GM19023 (cell line): ENCODE measurements around the gene SSC5D.
"Not testable (repeated sequence)": the region's sequence is repeated elsewhere in the genome, so short reads cannot be mapped to it uniquely, and the experiment has no call there.

ENCODE experiments used
- ATAC-seq: cut with Tn5 transposase; IDR thresholded peaks from one replicate; pipeline ENCODE4 v1.9.1; 2021; ENCODE audit warnings: mild to moderate bottlenecking, moderate library complexity; ENCODE audit not compliant: unreplicated experiment

The SSC5D gene

DNA sequence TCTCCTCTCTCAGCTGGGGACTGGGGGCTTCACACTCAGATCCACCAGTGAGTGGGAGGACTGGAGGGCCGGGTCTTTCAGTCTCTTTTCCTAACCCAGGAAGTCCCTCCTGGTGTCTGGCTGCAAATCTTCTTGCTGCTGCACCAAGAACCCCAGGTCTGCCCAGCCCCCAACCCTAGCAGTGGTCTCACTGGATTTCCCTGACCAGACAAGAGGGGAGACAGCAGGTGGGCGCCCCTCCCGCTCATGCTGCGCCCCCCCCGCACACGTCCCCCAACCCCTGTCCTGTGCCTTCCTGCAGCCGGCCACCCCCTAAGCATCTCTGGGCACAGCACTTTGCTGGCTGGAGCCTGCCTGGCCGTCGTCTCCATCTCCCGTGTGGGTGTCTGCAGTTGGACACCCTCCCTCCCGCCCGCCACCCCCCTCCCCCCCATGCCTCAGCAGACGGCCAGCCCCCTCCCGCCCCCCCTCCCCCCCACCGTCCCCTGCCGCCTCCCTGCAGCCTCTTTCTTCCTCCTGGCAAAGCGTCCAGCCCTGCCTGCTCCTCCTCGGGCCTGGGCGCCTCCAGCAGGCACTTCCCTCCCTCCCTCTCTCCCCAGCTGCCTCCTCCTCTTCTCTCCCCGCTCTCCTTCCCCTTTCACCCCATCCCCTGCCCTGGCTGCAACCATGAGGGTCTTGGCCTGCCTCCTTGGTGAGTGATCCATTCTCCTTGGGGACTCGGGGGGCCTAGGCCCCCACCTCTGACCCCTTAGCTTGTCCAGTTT, at the start of gene SSC5D:
SSC5D (plus strand) TSS at position 513 of the 764 bp plus-strand sequence; CDS start at position 667, 154 bp downstream.
- ATAC-seq = no peak

DNA sequence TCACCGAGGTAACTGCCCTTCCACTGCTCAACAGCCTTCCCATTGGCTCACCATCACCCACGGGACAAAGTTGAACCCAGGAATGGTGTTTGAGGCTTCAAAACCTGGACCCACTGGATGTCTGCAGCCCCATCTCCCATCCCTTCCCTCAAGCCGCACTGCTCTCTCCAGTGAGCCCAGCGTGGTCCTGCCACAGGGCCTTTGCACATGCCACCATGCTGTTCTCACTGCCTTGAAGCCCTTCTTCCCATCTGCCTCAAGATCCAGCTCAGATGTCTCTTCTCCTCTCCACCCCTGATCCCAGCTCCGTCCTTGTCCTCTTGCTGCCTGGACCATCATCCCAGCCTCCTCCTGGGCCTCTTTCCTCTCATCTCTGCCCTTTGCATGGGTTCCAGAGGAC, 49.2 kb upstream of the SSC5D start:
- ATAC-seq = no peak

DNA sequence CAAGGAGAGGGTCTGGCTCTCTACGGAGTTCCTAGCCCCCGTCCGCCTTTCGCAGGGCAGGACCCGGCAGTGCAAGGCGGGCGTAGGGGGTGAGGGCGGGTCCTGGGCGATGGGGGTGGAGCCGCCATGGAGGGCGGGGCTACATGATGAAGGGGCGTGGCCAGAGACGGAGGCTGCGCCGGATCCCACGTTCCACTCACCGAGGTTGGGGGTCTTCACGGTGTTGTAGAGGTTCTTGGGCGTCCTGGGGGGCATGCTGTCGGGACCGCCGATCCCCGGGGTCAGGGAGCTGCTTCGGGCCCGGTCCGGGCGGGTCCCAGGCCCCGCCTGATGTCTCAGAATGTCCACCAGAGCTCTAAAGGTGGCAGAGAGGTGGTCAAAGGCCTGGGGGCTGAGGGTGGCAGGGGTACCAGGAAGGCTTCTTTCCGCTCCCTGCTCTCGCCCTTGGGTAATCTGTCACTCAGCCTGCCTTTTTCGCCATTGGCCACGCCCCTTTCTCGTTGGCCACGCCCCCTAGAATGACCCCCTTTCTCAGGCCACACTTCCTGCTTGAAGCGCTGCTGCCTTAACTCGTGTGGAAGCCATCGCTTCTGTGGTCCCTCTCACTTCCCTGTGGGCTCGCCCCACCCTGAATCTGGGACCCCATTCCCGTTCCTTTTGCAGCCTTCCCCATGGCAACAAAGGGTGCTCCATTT, 47.7 kb upstream of the SSC5D start:
- ATAC-seq = no peak

GRCh38 chr19:55441319-55441691, 46.9 kb upstream of the SSC5D start:
- no peak for ATAC-seq

- no peak for ATAC-seq
Measured at GRCh38 chr19:55441692-55442321, 46.4 kb upstream of the SSC5D start.

DNA sequence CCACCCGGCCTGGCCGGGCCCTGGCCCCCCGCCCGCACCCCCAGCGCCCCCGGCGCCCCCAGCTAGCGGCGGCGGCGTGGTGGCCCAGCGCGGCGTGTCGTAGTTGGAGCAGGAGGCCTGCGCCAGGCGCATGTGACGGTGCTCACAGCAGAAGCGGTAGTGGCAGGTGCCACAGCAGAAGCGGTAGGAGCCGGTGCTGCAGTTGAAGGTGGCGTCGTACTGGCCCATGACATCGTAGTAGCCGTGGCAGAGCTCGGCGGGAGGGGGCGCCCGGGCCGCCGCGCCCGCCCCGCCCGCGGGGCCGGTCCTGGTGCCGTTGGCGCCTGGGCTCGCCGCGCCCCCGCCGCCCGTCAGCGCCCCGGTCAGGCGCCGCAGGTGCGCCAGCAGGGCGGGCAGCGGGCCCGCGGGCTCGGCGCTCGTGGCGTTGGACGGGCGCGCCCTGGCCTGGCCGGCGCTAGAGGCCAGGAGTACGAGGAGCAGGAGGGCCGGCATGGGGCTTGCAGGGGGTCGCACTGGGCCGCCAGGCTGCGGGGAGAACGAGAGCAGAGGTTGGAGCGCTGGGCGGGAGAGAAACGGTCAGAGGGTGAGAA, 45.8 kb upstream of the SSC5D start:
- no peak for ATAC-seq

DNA sequence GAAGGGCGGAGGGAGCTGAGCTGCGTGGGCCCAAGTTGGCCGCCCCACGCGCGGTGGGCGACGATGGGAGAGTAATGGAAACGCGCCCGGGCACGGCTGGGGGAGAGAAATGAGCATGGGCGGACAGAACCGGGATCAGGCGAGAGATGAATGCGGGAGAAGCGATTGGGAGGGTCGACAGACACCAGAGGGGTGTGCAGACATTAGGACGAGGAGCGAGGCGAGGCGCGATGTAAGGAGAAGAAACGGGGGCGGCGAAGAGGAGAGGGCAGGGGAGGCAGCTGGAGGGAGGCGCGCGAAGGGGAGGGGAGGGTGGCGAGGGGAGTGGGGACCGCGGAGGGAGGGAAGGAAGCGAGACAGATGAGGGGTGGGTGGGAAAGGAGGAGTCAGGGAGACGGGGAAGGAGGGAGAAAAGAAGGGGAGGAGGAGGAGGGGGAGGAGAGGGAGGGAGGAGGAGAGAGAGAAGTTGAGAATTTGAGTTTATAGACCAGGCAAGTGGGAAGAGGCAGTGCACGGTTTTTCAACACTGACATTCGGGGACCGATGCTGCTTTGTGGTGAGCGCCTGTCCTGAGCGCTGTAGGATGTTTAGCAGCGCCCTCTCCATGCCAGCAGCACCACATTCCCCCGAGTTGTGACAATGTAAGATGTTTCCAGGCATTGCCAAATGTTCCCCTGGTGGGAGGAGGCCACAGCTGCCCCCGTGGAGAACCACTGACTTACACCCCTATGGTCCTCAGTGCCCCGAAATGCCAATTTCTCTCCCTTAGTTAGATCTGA, 45.0 kb upstream of the SSC5D start, which contains the start of gene SHISA7:
SHISA7 (minus strand) TSS at position 256 of the 779 bp plus-strand sequence. CDS start 437 bp downstream, outside the sequence.
- no peak for ATAC-seq

GRCh38 chr19:55443824-55444480, 44.3 kb upstream of the SSC5D start:
- ATAC-seq = no peak

DNA sequence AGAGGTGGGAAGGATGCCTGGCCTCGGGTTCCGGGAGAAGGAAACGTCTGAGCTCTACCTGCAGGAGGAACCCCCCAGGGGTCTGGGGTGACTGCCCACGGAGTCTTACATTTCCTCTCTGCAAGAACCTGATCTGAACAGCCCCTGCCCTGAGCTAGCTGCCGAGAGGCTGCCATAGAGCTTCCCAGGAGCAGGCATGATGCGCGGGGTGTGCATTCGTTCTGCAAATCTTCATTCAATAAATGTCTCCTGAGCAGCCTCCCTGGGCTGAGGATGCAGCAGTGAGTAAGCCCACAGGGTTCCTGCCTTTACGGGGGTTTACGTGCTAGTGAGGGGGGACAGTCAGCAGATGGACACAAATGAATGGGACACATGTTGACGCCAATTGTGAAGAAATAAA, 43.6 kb upstream of the SSC5D start:
- ATAC-seq = no peak

DNA sequence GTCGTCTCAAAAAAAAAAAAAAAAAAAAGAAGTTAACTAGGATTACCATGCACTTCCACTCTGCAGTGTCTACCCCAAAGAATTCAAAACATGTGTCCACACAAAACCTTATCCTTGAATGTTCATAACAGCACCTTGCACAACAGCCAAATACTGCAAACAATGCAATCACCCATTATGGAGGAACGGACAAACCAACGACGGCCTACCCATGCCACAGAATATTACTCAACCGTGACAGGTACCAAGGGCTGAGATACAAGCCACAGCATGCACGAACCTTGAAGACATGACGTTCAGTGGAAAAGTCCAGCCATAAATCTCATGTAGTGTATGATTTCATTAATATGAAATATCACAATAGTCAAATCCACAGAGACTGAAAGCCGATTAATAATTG, 42.2 kb upstream of the SSC5D start:
- no peak for ATAC-seq

DNA sequence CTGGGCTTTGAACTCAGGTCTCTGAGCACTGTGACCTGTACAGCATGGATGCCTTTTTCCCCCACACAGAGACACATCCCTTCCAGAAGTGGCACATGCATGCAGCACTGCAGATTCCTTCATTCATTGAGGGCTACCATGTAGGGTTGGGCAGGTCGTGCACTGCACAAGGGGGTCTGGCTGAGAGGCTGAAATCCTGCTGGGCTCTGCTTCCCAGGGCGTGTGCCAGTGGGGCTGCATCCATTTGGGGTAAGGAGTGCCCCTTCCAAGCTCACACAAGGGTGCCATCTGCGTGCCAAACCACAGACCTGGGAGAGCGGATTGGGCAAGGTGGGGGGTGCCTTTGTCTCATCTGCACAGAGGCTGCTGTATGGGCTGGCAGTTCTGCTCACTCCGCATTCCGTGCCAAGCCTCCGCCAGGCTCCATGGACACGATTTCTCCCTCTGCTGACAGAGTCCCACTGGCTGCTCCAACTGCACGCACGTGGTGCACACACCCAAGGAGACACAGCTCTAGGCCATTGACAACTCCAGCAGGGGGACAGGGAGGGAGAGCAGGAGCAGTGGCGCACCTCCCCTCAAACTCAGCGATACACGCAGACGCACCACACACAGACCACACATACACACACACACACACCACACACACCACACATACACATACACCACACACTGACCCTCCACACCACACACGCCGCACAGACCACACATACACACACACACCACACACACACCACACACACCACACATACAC, 40.6 kb upstream of the SSC5D start:
- no peak for ATAC-seq

DNA sequence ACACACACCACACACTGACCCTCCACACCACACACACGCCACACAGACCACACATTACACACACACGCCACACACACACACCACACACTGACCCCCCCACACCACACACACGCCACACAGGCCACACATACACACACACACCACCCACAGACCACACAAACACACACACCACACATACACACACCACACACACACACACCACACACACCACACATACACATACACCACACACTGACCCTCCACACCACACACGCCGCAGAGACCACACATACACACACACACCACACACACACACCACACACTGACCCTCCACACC, 40.1 kb upstream of the SSC5D start:
- ATAC-seq = not testable (repeated sequence)

DNA sequence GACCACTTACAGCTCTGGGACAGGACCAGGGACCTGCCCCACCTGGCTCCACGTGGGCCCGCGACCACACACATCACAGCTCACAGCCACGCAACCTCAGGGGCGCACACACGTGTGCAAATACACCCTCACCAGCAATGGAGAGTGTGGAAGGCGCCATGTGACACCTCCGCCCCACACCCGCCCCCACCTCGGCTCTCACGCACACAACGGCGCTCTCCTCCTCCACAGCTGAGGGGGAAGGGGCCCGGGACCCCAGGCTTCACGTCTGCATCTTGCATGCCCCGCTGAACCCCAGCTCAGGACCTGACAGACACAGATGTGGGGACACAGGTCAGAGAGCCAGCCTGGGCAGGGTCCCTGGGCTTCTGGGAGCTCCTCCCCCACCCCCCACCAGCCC, 38.8 kb upstream of the SSC5D start:
- no peak for ATAC-seq

GRCh38 chr19:55451163-55451964, 36.9 kb upstream of the SSC5D start:
- no peak for ATAC-seq

DNA sequence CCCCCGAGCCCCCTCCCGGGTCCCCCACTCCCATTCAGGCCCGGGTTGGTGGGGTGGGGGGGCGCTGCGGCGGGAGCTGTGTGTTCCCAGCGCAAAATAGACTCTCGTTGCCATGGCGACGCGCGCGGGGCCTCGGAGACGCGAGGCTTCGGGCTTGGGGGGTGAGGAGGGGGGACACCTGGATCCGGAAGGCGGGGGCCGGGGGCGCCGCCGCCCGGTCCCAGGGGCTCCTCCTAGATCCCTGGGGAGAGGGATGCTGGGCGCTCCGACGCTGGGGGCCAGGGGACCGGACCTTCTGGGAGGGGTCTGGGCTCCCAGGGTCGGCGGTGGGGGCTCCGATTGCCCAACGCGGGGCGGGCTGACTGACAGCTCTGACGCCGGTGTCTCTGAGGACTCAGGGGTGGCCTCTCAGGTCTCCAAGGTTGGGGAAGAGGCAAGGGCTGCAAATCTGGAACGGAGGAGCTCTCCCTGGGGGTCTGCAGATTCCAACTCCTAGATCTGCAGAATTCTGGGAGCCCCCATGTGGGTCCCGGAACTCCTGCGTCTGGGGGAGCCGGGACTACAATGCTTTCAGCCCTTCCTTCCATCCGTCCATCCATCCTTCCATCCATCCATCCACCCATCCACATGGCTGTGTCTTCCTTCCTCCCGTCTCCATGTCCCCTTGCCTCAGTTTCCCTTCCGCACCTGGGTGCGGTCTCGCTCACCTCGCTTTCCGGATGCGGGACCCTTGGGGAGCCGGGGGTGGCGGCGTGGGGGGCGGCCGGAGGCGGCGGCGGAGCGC, 36.1 kb upstream of the SSC5D start:
- no peak for ATAC-seq

DNA sequence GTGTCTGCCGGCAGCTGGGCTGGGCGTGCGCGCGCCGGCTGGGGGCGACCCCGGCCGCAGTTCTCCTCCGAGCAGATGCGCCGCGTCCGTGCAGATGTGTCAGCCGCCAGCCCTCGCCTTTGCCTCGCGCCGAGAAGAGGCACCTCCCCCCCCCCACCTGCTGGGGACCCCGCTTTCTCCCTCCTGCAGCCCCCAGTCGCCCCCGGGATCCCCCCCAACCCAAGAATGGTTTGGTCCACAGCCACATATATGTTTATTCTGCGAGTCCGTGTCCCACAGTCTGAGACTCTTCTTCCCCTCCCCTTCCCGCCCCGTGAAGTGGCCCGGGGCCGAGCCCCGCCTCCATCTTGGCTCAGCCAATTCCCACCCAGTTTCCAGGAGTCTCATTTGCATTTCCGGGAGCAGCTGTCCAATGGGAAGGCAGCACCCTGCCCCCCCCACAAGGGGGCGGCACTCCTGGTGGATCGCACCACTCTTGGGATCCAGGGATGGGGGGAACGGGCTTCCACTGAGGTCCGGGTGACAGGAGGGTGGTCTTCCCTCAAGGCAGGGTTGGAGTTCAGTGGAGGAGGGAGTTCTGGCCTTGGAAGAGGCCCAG, 35.4 kb upstream of the SSC5D start:
- no peak for ATAC-seq

GRCh38 chr19:55453511-55454260, 34.5 kb upstream of the SSC5D start:
- ATAC-seq = no peak
